MCF 10A (cell line): Measurements from ENCODE around the gene ZNF692. TPM values are rescaled to one million over a fixed set of nuclear protein-coding genes. Genes with fewer than 3 reads are reported as not detected.
"Not testable (repeated sequence)": the region's sequence is repeated elsewhere in the genome, so short reads cannot be mapped to it uniquely, and the experiment has no call there.

Source experiments
- BruUV-seq: library from RNA; stranded (reverse); fragments of 400-500 nt; replicated peaks from 2 replicates; lab custom pipeline; 2021; lab: Mats Ljungman, UMichigan
- CTCF ChIA-PET: fragments of 300-600 bp; sonication (Branson Sonifier 250); formaldehyde crosslinking; extraction: SDS; loops from one replicate; lab custom pipeline; 2021; ENCODE audit warnings: antibody characterized with exemption, inconsistent platforms; lab: Yijun Ruan, JAX
- POLR2A ChIA-PET: fragments of 300-600, 350-650 bp; sonication (Branson Sonifier 250); formaldehyde crosslinking; extraction: SDS; loops from one replicate; lab custom pipeline; 2020; ENCODE audit warnings: antibody characterized with exemption, inconsistent platforms; lab: Yijun Ruan, JAX
- DNase-seq: peaks from one replicate; pipeline ENCODE4 v3.0.0-alpha.2; 2018; ENCODE audit not compliant: unreplicated experiment
- H3K27ac Mint-ChIP-seq: one replicate; pipeline ENCODE4 v1.8.0; 2022; ENCODE audit warnings: mild to moderate bottlenecking, low read depth, mixed read lengths; ENCODE audit not compliant: unreplicated experiment
- H3K27me3 Mint-ChIP-seq: one replicate; pipeline ENCODE4 v1.8.0; 2022; ENCODE audit warnings: mixed read lengths; ENCODE audit not compliant: insufficient read depth, unreplicated experiment
- H3K36me3 Mint-ChIP-seq: one replicate; pipeline ENCODE4 v1.8.0; 2022; ENCODE audit warnings: mild to moderate bottlenecking, moderate library complexity, mixed read lengths; ENCODE audit not compliant: insufficient read depth, unreplicated experiment
- H3K4me1 Mint-ChIP-seq: one replicate; pipeline ENCODE4 v1.8.0; 2022; ENCODE audit warnings: mixed read lengths; ENCODE audit not compliant: insufficient read depth, unreplicated experiment
- H3K4me3 Mint-ChIP-seq: one replicate; pipeline ENCODE4 v1.8.0; 2022; ENCODE audit warnings: mild to moderate bottlenecking, moderate library complexity, mixed read lengths; ENCODE audit not compliant: unreplicated experiment
- H3K9me3 Mint-ChIP-seq: one replicate; pipeline ENCODE4 v1.8.0; 2022; ENCODE audit warnings: mixed read lengths; ENCODE audit not compliant: unreplicated experiment
- CTCF ChIP-seq: fragments of 200-600 bp; IDR thresholded peaks from one replicate; pipeline ENCODE4 v1.8.0; 2022; ENCODE audit warnings: antibody characterized with exemption, mild to moderate bottlenecking; ENCODE audit not compliant: unreplicated experiment
- intact Hi-C: fragments of 100-400 bp; cut with micrococcal nuclease; formaldehyde crosslinking; loops from 2 replicates; pipeline ENCODE4 v1.14.1; 2022
- total RNA-seq: library from RNA; stranded (reverse); gene quantifications from 2 replicates; pipeline ENCODE4 v1.2.3, GENCODE V29; 2022

The ZNF692 gene
- total RNA-seq, 1 experiment from 2014 or later, result 103 TPM

- Mint-ChIP-seq H3K36me3 (no peaks in the 10 kb centered on the region), H3K9me3 (no peaks in the 10 kb centered on the region), H3K4me1 (peaks cover 9% of the 10 kb centered on the region), H3K4me3 (no peak overlapping the region), H3K27ac (no peak overlapping the region), H3K27me3 (peaks cover 64% of the 10 kb centered on the region)
- ChIA-PET CTCF (interaction anchor here (0.5 to 1.6 kb wide), 3 partner anchors 34 to 1352 kb away, joined by 3 to 5 read pairs (median 4); no protein-coding TSS in a partner anchor), POLR2A (interaction anchor here (0.6 to 0.8 kb wide), 4 partner anchors 8 to 35 kb away, joined by 3 to 5 read pairs (median 4); no protein-coding TSS in a partner anchor)
- no TSS peak for BruUV-seq
- intact Hi-C loops, result no loop called here
- DNase-seq, result no peak
- TF ChIP-seq CTCF, result no peak
Measured at GRCh38 chr1:248892590-248892989, 33.7 kb upstream of the ZNF692 start.

- H3K4me3 Mint-ChIP-seq, result no peak overlapping the region
- no peak for DNase-seq
- peaks cover 9% of the 10 kb centered on the region for H3K4me1 Mint-ChIP-seq
- no peaks in the 10 kb centered on the region for H3K36me3 Mint-ChIP-seq
- no peak for TF ChIP-seq CTCF
- no TSS peak for BruUV-seq
- no peaks in the 10 kb centered on the region for H3K9me3 Mint-ChIP-seq
- intact Hi-C loops, result no loop called here
- ChIA-PET CTCF (interaction anchor here (1.6 kb wide), 1 partner anchor 35 kb away, joined by 4 read pairs; no protein-coding TSS in a partner anchor), POLR2A (interaction anchor here (0.8 kb wide), 1 partner anchor 14 kb away, joined by 3 read pairs; no protein-coding TSS in a partner anchor)
- no peak overlapping the region for H3K27ac Mint-ChIP-seq
- H3K27me3 Mint-ChIP-seq, result peaks cover 56% of the 10 kb centered on the region
Measured at GRCh38 chr1:248891758-248892157, 32.9 kb upstream of the ZNF692 start.

GRCh38 chr1:248890549-248891498 is 31.9 kb upstream of the ZNF692 start:
- Mint-ChIP-seq H3K9me3 (no peaks in the 10 kb centered on the region), H3K27ac (no peak overlapping the region), H3K27me3 (peaks cover 54% of the 10 kb centered on the region), H3K4me3 (no peak overlapping the region), H3K36me3 (no peaks in the 10 kb centered on the region), H3K4me1 (peaks cover 9% of the 10 kb centered on the region)
- DNase-seq, result no peak
- CTCF ChIA-PET, result interaction anchor here (0.5 to 1.6 kb wide), 3 partner anchors 29 to 1392 kb away, joined by 3 to 4 read pairs (median 3); no protein-coding TSS in a partner anchor
- POLR2A ChIA-PET, result interaction anchor here (1.2 kb wide), 1 partner anchor 9 kb away, joined by 3 read pairs; no protein-coding TSS in a partner anchor
- TF ChIP-seq CTCF, result no peak
- no TSS peak for BruUV-seq
- intact Hi-C loops, result no loop called here

- H3K4me3 Mint-ChIP-seq, DNase-seq, intact Hi-C loops, H3K9me3 Mint-ChIP-seq, H3K27ac Mint-ChIP-seq, H3K36me3 Mint-ChIP-seq, H3K4me1 Mint-ChIP-seq, BruUV-seq: not testable (repeated sequence)
- ChIA-PET CTCF (interaction anchor here (0.5 to 1.5 kb wide), 6 partner anchors 24 to 1391 kb away, joined by 3 to 4 read pairs (median 3); no protein-coding TSS in a partner anchor), POLR2A (interaction anchor here (0.6 to 1.7 kb wide), 4 partner anchors 8 to 36 kb away, joined by 3 to 9 read pairs (median 4); no protein-coding TSS in a partner anchor)
- H3K27me3 Mint-ChIP-seq, result peaks cover 48% of the 10 kb centered on the region
Measured at GRCh38 chr1:248889914-248890243, 31.0 kb upstream of the ZNF692 start.
